Medulla oblongata (tissue), 1 donor: ENCODE measurements around the gene SLC29A1.
"Not testable (repeated sequence)": the region's sequence is repeated elsewhere in the genome, so short reads cannot be mapped to it uniquely, and the experiment has no call there.

ENCODE experiments used
- DNase-seq: peaks from one replicate; pipeline ENCODE4 v3.0.0-alpha.2; 2015; ENCODE audit errors: extremely low spot score

Gene SLC29A1

GRCh38 chr6:44223319-44224028 is at the start of gene SLC29A1:
SLC29A1 (plus strand) TSS chr6:44223595; CDS start chr6:44227314, 3,719 bp downstream.
- peak; percentile 63 for DNase-seq

- DNase-seq = no peak
These were observed 47.1 kb upstream of the SLC29A1 start for GRCh38 chr6:44176130-44176761.

- DNase-seq = no peak
These were observed 46.5 kb upstream of the SLC29A1 start for GRCh38 chr6:44176762-44177509.

GRCh38 chr6:44177691-44178423 is 45.5 kb upstream of the SLC29A1 start:
- no peak for DNase-seq

GRCh38 chr6:44178424-44179071 is 44.8 kb upstream of the SLC29A1 start:
- no peak for DNase-seq

GRCh38 chr6:44179072-44179536 is 44.3 kb upstream of the SLC29A1 start:
- no peak for DNase-seq

- no peak for DNase-seq
These were observed 43.7 kb upstream of the SLC29A1 start for GRCh38 chr6:44179648-44180047.

- DNase-seq = no peak
These were observed 43.0 kb upstream of the SLC29A1 start for GRCh38 chr6:44180406-44180805.

GRCh38 chr6:44180886-44181285 is 42.5 kb upstream of the SLC29A1 start:
- no peak for DNase-seq

GRCh38 chr6:44181784-44182183 is 41.6 kb upstream of the SLC29A1 start:
- DNase-seq = not testable (repeated sequence)

- no peak for DNase-seq
These were observed 40.4 kb upstream of the SLC29A1 start for GRCh38 chr6:44182911-44183390.

- no peak for DNase-seq
These were observed 39.6 kb upstream of the SLC29A1 start for GRCh38 chr6:44183783-44184182.

- DNase-seq = not testable (repeated sequence)
These were observed 38.0 kb upstream of the SLC29A1 start for GRCh38 chr6:44185356-44185755.

- no peak for DNase-seq
These were observed 37.3 kb upstream of the SLC29A1 start for GRCh38 chr6:44185953-44186634.

GRCh38 chr6:44186635-44187025 is 36.8 kb upstream of the SLC29A1 start:
- no peak for DNase-seq

GRCh38 chr6:44188819-44189218 is 34.6 kb upstream of the SLC29A1 start:
- DNase-seq = no peak

GRCh38 chr6:44189257-44189656 is 34.1 kb upstream of the SLC29A1 start:
- no peak for DNase-seq

GRCh38 chr6:44190715-44191114 is 32.7 kb upstream of the SLC29A1 start:
- DNase-seq = no peak

- DNase-seq = no peak
These were observed 30.9 kb upstream of the SLC29A1 start for GRCh38 chr6:44192428-44193041.

GRCh38 chr6:44193307-44193910 is 30.0 kb upstream of the SLC29A1 start:
- DNase-seq = no peak
